ENCODE measurements around the gene DLGAP3.

DLGAP3 gene

GRCh38 chr1:34865981-34866761 lies 63.3 kb downstream of the DLGAP3 start:
- no peak for DNase-seq (ENCODE audit: insufficient read length, low spot score)
- FAIRE-seq = no peak
- peak; percentile 70 for TF ChIP-seq CTCF (IDR thresholded peaks at IDR 0.05; ENCODE audit: insufficient read depth, missing control alignments)

GRCh38 chr1:34865573-34865972 lies 63.9 kb downstream of the DLGAP3 start:
- FAIRE-seq (no peak), DNase-seq (ENCODE audit: insufficient read length, low spot score) (no peak)
- TF ChIP-seq CTCF (IDR thresholded peaks at IDR 0.05; ENCODE audit: insufficient read depth, missing control alignments) = no peak

- FAIRE-seq (no peak), DNase-seq (ENCODE audit: insufficient read length, low spot score) (no peak)
- TF ChIP-seq CTCF (IDR thresholded peaks at IDR 0.05; ENCODE audit: insufficient read depth, missing control alignments) = no peak
Measured at GRCh38 chr1:34864759-34865158, 64.7 kb downstream of the DLGAP3 start.

- no peak for TF ChIP-seq CTCF (IDR thresholded peaks at IDR 0.05; ENCODE audit: insufficient read depth, missing control alignments)
- FAIRE-seq = no peak
- DNase-seq (ENCODE audit: insufficient read length, low spot score) = no peak
Measured at GRCh38 chr1:34863501-34863900, 65.9 kb downstream of the DLGAP3 start.

GRCh38 chr1:34859446-34860200 lies 69.8 kb downstream of the DLGAP3 start, which contains the start of gene SMIM12:
Gene SMIM12, minus strand, starts transcription at chr1:34859749. Its CDS starts 3,772 bp downstream, at chr1:34855977.
- peak; percentile 44 for FAIRE-seq
- peak; percentile 93 for TF ChIP-seq CTCF (IDR thresholded peaks at IDR 0.05; ENCODE audit: insufficient read depth, missing control alignments)
- peak; percentile 96 for DNase-seq (ENCODE audit: insufficient read length, low spot score)

- FAIRE-seq (no peak), DNase-seq (ENCODE audit: insufficient read length, low spot score) (no peak)
- TF ChIP-seq CTCF (IDR thresholded peaks at IDR 0.05; ENCODE audit: insufficient read depth, missing control alignments) = no peak
Measured at GRCh38 chr1:34858901-34859445, 70.5 kb downstream of the DLGAP3 start.

Measured in D721Med (cell line).